GM20000 (cell line): ENCODE data around the gene KRTAP17-1.
A peak's percentile ranks its signal among the peaks of the same experiment; 100 is the strongest.
"Not testable (repeated sequence)": the region's sequence is repeated elsewhere in the genome, so short reads cannot be mapped to it uniquely, and the experiment has no call there.

Experiments
- DNase-seq: peaks from one replicate; pipeline ENCODE4 v3.0.0; 2012; ENCODE audit warnings: low spot score
- CTCF ChIP-seq: IDR thresholded peaks from 2 replicates; pipeline ENCODE4 v1.5.1; 2012; ENCODE audit warnings: mild to moderate bottlenecking, control low read depth; ENCODE audit errors: extremely low read depth, missing control alignments

KRTAP17-1 gene

DNA sequence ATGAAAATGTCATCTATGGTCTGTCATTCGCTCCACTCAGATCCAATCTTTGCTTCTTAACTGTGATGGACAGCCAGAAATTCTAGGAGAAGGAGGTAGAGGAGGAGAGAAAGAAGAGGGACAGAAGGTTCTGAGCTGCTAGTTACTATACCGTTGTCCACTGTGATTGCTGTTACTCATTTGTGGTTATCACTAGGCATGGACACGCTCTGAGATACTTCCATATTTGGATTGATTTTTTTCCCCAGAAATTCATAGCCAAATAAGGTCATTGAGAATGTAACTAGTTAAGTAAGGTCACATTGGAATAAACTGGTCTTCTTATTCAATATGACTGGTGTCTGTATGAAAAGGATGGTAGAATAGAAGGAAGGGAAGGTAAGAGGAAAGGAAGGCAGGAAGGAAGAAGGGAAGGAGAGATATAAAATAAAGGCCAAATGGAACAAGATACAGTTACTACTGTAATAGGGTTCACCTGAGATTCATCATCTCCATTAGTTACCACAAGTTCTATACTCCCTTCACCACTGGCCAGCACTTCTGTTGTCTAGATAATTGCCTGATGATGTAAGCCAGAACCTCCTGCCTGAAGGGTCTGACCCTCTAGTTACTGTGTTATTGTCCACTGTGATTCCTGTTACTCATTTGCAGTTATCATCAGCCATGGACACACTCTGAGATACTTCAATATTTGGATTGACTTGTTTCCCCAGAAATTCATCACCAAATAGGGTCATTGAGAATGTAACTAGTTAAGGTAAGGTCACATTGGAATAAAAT lies 37.1 kb downstream of the KRTAP17-1 start:
- TF ChIP-seq CTCF: no peak
- DNase-seq: peak; percentile 0

DNA sequence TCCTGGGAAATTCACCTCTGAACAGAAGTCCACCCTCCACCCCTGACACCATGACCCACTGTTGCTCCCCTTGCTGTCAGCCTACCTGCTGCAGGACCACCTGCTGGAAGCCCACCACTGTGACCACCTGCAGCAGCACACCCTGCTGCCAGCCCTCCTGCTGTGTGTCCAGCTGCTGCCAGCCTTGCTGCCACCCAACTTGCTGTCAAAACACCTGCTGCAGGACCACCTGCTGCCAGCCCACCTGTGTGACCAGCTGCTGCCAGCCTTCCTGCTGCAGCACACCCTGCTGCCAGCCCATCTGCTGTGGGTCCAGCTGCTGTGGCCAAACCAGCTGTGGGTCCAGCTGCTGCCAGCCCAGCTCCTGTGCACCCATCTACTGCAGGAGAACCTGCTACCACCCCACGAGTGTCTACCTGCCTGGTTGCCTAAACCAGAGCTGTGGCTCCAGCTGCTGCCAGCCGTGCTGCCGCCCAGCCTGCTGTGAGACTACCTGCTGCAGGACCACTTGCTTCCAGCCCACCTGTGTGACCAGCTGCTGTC lies 39.8 kb downstream of the KRTAP17-1 start, which contains the start of gene KRTAP9-7:
Gene KRTAP9-7 (plus strand): TSS at position 51 of the 543 bp plus-strand sequence. CDS start 0 bp downstream, at position 51.
- not testable (repeated sequence) for DNase-seq

DNA sequence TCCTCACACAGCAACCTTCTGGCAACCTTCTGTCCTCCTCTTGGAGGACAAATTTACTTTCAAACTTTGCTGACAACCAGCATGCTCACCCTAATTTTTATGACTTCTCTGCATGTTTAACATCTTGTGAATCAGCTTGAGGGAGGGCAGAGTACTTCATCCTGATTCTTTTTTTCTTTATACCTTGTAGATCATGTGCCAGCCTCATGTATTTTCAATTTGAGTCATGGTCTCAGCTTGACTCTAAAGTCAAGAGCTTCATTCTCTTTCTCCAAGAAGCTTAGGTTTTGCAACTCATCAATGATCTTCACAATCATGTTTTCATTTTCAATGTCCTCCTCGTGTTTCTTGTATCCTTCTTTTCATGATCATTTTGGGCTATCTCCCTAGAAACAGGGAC lies 43.7 kb downstream of the KRTAP17-1 start:
- DNase-seq: no peak
- TF ChIP-seq CTCF: no peak

GRCh38 chr17:41271323-41271722 lies 44.2 kb downstream of the KRTAP17-1 start:
- DNase-seq: not testable (repeated sequence)

DNA sequence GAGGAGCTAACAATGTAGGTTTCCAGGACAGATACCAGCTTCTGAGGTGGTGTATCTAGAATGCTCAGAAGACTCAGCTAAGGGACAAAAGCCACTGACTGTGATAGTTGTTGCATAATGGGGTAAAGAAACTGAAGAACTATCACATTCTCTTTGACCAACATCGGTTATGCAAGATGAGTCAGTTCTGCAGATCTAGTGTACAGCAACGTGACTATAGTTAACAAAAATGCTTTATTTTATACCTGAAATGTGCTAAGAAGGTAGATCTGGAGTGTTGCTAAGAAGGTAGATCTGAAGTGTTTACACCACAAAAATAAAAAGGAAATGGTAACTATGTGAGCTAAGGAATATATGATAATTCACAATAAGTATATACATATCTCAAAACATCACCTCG lies 47.8 kb downstream of the KRTAP17-1 start:
- DNase-seq: no peak
- no peak for TF ChIP-seq CTCF

DNA sequence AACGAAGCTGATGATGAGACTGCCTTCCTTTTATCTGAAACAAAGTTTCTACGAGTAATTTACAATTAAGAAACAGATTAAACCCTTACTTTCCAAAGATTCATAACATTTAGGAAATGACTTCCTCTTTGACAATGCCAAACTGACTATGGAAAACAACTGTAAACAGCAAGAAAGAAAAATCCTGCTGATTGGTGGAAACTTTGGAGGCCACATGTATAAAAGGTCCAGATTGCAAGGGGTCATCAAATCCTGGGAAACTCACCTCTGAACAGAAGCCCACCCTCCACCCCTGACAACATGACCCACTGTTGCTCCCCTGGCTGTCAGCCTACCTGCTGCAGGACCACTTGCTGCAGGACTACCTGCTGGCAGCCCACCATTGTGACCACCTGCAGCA lies 50.4 kb downstream of the KRTAP17-1 start, which contains the start of gene KRTAP9-6:
Gene KRTAP9-6 (plus strand): TSS at position 301 of the 400 bp plus-strand sequence. CDS start 0 bp downstream, at position 301.
- no peak for TF ChIP-seq CTCF
- no peak for DNase-seq
